Measurements from ENCODE around the gene FUT3.
A peak's percentile ranks its signal among the peaks of the same experiment; 100 is the strongest.

The FUT3 gene

GRCh38 chr19:5823579-5824281, 27.5 kb downstream of the FUT3 start:
- DNase-seq (ENCODE audit: low read depth): no peak

- no peak for DNase-seq (ENCODE audit: low read depth)
Observed at GRCh38 chr19:5822181-5822844, 28.9 kb downstream of the FUT3 start.

- no peak for DNase-seq (ENCODE audit: low read depth)
Observed at GRCh38 chr19:5821521-5822180, 29.6 kb downstream of the FUT3 start.

GRCh38 chr19:5820785-5821184, 30.5 kb downstream of the FUT3 start:
- no peak for DNase-seq (ENCODE audit: low read depth)

- DNase-seq (ENCODE audit: low read depth): no peak
Observed at GRCh38 chr19:5818594-5818993, 32.7 kb downstream of the FUT3 start.

- DNase-seq (ENCODE audit: low read depth): no peak
Observed at GRCh38 chr19:5817218-5817617, 34.0 kb downstream of the FUT3 start.

- no peak for DNase-seq (ENCODE audit: low read depth)
Observed at GRCh38 chr19:5814852-5815246, 36.4 kb downstream of the FUT3 start.

- no peak for DNase-seq (ENCODE audit: low read depth)
Observed at GRCh38 chr19:5814123-5814851, 37.0 kb downstream of the FUT3 start.

GRCh38 chr19:5811117-5811516, 40.1 kb downstream of the FUT3 start:
- no peak for DNase-seq (ENCODE audit: low read depth)

- no peak for DNase-seq (ENCODE audit: low read depth)
Observed at GRCh38 chr19:5809469-5809868, 41.8 kb downstream of the FUT3 start.

GRCh38 chr19:5809053-5809452, 42.2 kb downstream of the FUT3 start:
- DNase-seq (ENCODE audit: low read depth): no peak

GRCh38 chr19:5808120-5808816, 43.0 kb downstream of the FUT3 start:
- DNase-seq (ENCODE audit: low read depth): no peak

- DNase-seq (ENCODE audit: low read depth): no peak
Observed at GRCh38 chr19:5806905-5807304, 44.3 kb downstream of the FUT3 start.

GRCh38 chr19:5806133-5806489, 45.1 kb downstream of the FUT3 start:
- DNase-seq (ENCODE audit: low read depth): no peak

- no peak for DNase-seq (ENCODE audit: low read depth)
Observed at GRCh38 chr19:5805462-5806132, 45.7 kb downstream of the FUT3 start.

- DNase-seq (ENCODE audit: low read depth): no peak
Observed at GRCh38 chr19:5804516-5805461, 46.5 kb downstream of the FUT3 start, which contains the start of gene NRTN. NRTN (plus strand) TSS chr19:5805067; CDS start chr19:5824166, 19,099 bp downstream.

GRCh38 chr19:5803752-5804515, 47.3 kb downstream of the FUT3 start:
- DNase-seq (ENCODE audit: low read depth): peak; percentile 56

- no peak for DNase-seq (ENCODE audit: low read depth)
Observed at GRCh38 chr19:5803441-5803751, 47.9 kb downstream of the FUT3 start.

- no peak for DNase-seq (ENCODE audit: low read depth)
Observed at GRCh38 chr19:5801796-5802619, 49.2 kb downstream of the FUT3 start.

Measured in stromal cell of bone marrow (primary cell).